GM19099 (cell line): ENCODE data around the gene WAC.

ENCODE experiments used
- POLR2A ChIP-seq: IDR thresholded peaks from 3 replicates; pipeline ENCODE4 v1.6.1; 2011; ENCODE audit warnings: low read depth; ENCODE audit not compliant: insufficient read length; ENCODE audit errors: extremely low read depth

The WAC gene, protein sequence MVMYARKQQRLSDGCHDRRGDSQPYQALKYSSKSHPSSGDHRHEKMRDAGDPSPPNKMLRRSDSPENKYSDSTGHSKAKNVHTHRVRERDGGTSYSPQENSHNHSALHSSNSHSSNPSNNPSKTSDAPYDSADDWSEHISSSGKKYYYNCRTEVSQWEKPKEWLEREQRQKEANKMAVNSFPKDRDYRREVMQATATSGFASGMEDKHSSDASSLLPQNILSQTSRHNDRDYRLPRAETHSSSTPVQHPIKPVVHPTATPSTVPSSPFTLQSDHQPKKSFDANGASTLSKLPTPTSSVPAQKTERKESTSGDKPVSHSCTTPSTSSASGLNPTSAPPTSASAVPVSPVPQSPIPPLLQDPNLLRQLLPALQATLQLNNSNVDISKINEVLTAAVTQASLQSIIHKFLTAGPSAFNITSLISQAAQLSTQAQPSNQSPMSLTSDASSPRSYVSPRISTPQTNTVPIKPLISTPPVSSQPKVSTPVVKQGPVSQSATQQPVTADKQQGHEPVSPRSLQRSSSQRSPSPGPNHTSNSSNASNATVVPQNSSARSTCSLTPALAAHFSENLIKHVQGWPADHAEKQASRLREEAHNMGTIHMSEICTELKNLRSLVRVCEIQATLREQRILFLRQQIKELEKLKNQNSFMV

DNA sequence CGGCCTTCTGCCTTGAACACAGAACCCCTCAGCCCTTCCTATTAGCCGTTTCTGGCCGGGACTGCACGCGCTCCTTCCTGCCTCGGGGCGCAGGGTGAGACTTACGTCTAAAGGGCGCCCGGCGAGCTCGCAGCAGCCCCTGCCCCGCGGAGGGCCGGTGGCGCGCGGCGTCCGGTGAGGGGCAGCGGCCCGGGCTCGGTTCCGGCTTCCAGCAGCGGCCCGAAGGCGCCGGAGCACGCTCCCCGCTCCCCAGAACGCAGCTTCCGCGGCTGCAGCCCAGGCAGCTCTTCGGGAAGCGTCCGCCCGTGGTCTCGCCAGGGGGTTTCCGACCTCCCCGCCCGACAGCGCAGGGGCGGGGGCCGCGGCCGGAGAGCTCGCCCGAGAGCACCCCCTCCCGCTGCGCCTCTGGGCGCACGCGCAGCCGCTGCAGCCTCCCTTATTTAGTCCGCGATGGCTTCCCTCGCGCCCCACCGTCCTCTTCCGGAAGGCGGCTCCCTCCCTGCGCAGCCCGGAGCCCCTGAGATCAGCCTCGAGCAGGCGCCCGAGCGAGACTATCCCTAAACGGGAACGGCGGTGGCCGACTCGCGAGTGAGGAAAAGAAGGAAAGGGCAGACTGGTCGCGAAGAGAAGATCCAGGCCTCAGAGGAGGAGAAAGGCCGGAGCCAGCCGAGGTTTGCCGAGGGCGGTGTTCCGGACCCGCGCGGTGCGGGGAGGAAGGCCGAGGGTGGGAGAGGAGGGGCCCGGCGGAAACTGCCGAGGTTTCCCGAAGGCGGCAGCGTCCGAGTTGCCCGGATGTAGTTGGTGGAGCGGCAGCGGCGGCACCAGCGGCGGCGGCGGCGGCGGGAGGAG, at the start of gene WAC:
WAC (plus strand) TSS at position 782 of the 849 bp plus-strand sequence. CDS start 462 bp downstream, outside the sequence.
- peak; percentile 93 for TF ChIP-seq POLR2A

DNA sequence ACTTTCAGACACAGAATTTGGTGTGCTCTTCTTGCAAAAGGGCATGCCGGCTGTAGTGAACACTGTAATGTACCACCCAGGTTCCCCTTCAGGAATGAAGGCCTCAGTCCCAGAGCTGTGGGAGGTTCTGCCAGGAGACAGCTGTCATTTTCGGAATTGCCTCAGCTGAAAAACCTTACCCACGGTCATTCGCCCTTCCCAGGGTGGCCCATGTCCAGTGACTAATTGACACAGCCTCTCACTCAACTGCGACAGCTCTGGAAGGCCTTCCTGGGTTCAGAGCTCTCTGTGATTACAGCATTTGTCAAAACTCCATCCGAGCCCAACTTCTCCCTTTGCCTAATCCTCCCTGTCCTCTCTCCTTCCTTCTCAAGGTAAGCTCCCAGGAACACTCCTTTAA, 43.7 kb upstream of the WAC start:
- no peak for TF ChIP-seq POLR2A

DNA sequence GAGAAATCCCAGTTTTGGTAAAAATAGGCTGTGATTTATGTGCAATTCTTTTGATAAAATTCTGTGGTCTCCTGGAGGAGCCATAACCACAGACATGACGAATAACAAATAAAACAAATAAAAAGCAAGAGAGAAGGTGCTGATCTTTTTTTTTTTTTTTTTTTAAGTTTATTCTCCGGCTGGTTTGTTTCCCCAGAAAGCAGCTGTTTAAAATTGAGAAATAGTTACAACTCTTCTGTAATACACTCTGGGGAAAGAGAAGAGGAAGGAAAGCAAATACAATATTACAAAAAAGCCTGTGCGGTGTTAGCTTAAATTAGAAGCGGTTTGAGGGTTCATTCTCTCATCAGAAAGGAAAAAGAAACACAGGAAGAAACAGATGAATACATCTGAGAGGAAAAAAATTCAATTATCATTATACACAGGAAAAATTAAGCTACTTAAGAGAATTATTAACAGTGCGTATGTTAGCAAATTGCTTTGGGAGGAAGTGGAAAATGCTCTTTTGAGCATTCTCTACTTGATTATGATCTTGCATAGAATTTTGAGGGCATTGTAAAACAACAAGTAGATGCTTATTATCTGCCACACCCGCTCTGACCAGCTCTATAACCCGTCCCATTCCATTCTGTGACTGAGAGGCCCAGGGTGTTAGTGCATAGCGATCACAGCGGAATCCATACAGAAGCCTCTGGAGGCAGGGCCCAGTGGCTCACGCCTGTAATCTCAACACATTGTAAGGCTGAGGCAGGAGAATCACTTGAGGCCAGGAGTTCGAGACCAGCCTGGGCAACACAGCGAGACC, 40.6 kb upstream of the WAC start:
- no peak for TF ChIP-seq POLR2A

DNA sequence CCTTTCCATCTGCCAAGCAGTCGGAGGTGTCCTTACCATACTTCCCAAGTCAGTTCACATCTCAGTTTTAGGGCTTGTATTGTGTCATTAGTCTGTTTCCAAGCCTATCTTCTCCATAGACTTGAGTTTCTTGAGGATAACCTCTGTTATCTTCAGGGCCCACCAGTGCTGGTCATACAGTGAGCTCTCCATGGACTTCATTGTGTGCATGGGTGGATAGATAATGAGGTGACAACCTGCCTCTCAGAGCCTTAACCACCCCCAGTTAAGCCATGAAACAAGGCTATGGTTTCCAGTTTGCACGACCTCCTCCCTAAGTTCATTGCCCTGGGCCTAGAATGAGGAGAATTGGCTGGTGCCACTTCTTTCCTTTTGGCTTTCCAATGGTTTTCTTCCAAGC, 38.5 kb upstream of the WAC start:
- no peak for TF ChIP-seq POLR2A

DNA sequence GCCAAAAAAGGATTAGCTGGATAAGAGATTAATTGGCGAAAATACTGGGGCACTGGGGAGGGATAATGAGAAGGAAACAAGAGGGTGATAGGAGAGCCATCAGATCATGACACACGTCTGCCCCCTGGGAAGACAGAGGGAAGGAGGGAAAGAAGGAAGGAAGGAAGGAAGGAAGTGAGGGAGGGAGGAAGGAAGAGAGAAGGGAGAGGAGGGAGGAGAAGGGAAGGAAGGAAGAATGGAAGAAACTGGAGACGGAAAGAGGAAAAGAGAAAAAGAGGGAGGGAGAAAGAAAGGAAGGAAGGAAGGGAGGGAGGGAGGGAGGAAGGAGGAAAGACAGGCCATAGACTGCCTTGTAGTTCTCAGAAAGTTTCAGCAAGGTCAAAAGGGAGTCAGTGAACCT, 37.8 kb upstream of the WAC start:
- TF ChIP-seq POLR2A = no peak

DNA sequence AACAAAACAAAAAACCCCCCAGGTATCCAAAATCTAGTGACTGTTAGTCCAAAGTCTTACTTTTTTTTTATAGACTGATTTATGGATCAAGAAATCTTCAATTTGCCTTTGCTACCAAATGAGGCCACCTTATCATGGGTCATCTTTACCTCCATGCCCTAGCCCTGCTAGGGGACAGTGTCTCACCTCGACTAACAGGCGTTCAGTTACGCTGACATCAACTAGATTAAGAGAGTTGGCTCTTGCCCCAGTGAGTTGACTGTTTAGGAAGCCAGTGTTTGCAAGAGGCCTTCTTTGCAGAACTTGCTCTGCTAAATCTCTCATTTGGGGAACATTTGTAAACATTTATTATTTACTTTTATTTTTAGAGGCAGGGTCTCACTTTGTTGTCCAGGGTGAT, 36.9 kb upstream of the WAC start:
- no peak for TF ChIP-seq POLR2A

DNA sequence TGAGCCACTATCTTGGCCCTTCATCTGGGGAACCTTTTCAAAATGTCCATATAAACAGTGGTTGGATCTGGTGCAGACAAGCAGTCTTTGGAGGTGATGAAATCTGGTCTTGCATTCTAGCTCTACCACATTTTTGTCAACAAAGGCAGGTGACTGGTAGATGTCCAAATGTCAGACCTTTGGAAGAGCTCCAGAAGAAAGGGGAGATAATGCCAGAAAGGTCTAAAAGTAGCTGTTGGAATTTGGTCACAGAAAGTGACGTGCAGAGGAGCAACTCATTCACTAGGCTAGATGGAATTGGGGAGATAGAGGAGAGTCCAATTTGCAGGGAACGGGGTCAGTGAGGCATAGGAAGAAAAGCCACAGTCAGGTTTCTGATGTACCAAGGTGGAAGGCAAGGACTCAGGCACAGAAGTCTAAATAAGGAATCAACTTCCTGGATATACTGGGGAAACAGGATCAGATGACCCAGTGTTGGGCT, 36.4 kb upstream of the WAC start:
- no peak for TF ChIP-seq POLR2A

DNA sequence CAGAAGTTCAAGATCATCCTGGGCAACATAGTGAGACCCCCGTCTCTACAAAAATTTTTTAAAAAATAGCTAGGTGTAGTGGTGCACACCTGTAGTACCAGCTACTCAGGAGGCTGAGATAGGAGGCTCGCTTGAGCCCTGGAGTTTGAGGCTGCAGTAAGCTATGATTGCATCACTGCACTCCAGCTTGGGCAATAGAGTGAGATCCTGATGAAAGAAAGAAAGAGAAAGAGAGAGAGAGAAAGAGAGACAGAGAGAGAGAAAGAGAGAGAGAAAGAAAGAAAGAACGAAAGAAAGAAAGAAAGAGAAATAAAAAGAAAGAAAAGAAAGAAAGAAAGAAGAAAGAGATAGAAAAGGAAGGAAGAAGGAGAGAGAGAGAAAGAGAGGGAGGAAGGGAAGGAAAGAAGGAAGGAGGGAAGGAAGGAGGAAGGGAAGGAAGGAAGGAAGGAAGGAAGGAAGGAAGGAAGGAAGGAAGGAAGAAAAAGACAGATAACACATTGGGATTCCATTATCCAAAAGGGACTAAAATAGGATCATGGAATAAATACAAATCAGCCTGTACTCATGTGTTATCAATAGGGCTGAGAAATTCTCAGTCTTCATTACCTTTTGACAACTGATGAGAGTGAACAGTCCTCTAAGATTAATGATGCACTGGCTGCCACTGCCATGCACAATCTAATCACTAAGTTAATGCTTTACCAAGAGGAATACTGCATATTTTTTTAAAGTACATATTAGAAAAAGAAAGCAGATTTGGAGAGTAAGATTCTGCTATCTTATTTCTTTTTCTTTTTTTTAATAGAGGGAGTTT, 35.4 kb upstream of the WAC start:
- TF ChIP-seq POLR2A = no peak

DNA sequence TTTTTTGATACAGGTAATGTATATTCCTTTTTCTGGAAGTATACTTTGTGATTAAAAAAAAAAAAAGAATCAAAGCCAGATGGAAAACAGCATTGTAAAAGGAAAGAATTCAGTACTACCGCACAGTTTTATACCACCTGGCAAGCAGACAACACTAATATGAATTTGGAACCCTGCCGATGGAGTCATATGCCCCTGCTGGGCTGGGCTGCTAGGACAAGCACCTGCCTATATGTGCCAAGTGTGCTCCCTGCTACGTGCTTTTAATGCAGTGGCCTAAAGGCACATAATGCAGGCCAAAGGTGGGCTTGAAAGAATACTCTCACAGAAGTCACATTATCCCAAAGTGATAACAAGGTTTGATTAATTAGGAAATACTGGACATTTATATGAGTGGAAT, 29.8 kb upstream of the WAC start:
- TF ChIP-seq POLR2A = no peak

DNA sequence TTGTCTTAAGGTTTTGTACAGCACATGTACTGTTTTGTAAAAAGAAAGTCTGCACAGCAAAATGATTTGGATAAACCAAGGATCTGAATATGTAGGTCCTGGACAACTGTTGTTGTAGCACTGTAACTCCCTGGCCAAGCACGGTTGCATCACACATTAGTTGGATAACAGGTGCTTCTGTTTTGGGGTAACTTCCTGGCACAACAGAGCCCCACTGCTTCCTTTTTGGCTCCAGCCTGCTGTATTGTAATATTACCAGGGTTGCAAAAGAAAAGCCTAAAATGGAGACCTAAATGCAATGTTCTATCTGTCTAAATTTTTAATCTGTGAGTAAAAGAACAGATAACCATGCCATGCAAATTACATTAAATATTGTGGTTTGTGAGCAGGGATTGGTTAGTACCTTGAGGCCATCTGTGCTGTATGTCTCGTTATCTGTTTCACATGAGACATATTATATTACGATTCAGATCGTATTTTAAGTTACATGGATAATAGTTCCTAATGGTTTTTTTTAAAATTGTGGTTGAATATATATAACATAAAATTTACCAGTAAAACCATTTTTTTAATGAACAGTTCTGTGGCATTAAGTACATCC, 27.5 kb upstream of the WAC start:
- no peak for TF ChIP-seq POLR2A

DNA sequence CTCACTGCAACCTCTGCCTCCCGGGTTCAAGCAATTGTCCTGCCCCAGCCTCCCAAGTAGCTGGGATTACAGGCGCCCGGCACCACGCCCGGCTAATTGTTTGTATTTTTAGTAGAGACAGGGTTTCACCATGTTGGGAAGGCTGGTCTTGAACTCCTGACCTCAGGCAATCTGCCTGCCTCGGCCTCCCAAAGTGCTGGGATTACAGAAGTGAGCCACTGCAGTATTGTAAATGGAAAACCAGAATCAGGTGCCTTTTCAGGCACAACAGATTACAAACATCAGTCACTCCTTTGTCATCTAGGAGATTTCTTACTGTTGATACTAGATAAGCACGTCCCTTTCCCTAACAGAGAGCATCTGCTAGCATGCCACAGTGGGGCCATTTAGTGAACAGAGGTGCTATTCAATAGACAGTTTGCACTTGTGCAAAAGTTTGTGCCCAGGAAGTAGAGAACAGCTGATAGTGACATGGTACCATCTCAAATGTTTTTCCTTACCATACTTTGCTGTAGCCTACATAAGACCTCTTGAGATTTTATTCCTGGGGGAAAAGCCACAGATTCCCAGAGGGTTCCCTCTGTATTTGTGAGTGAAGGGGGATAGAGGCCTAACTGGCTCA, 24.5 kb upstream of the WAC start:
- no peak for TF ChIP-seq POLR2A

DNA sequence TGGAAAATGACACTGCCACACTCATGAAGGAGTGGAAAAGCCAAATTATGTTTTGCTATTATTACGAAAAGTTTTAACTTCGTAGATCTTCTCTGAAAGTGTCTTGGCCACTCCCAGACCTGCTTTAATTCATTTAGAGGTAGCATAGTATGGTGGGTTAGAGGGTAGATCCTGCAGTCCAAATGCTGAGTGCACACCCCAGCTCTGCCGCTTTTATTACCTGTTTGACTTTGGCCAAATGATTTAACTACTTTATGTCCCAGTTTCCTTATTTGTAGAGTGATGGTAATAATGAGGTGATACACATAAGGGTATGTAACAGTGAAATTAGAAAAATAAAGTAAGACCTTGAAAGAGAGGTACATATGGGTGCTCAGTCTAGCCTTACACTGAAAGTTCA, 23.6 kb upstream of the WAC start:
- no peak for TF ChIP-seq POLR2A

DNA sequence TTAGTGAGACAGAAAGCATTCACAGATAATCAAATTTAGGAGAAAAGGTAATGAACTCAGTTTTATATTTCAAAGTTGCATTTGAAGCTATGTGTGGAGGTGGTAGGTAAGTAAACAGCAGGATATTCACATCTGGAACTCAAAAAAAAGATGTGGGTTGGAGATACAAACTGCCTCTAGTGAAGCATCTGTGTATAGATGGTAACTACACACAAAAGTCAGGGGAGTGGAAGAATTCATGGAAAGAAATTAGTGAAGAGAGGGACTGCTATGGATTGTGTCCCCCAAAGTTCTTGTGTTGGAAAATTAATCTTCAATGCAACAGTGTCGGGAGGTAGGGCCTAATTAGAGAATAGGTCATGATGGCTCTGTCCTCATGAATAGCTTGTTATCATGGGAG, 18.3 kb upstream of the WAC start:
- TF ChIP-seq POLR2A = no peak
